Natural killer cell treated with Interleukin-12 subunit alpha and Interleukin-12 subunit beta and Interleukin-15 and Interleukin-18, amount 100 ng/mL, for 72 hours (primary cell): ENCODE data around the gene ADISSP. TPM values are rescaled to one million over a fixed set of nuclear protein-coding genes. Genes with fewer than 3 reads are reported as not detected.

ENCODE experiments used
- ATAC-seq, 2 donors: fragments of 150-1000 bp; cut with Tn5 transposase in 1 of 2; sonication (Bioruptor Pico), chemical (Tn5 transposase) in 1 of 2; 2 replicates each; pipeline ENCODE4 v1.10.0; 2021
- DNase-seq: peaks from one replicate; pipeline ENCODE4 v3.0.0; 2022; ENCODE audit warnings: low spot score
- H3K27ac Mint-ChIP-seq, 2 donors: 1 replicate in 1 of 2; 2 replicates in 1 of 2; pipeline ENCODE4 v1.8.0; 2022; ENCODE audit warnings: mixed read lengths in 2 of 2, mild to moderate bottlenecking in 1 of 2, moderate library complexity in 1 of 2
- H3K27me3 Mint-ChIP-seq, 2 donors: 1 replicate in 1 of 2; 2 replicates in 1 of 2; pipeline ENCODE4 v1.8.0; 2022; ENCODE audit warnings: mixed read lengths in 2 of 2
- H3K36me3 Mint-ChIP-seq: one replicate; pipeline ENCODE4 v1.8.0; 2022; ENCODE audit warnings: mixed read lengths
- H3K4me1 Mint-ChIP-seq, 2 donors: 1 replicate in 1 of 2; 2 replicates in 1 of 2; pipeline ENCODE4 v1.8.0; 2022; ENCODE audit warnings: low read depth in 2 of 2, mixed read lengths in 2 of 2, mild to moderate bottlenecking in 1 of 2
- H3K4me3 Mint-ChIP-seq: one replicate; pipeline ENCODE4 v1.8.0; 2022; ENCODE audit warnings: mixed read lengths
- H3K9me3 Mint-ChIP-seq: 2 replicates; pipeline ENCODE4 v1.8.0; 2022; ENCODE audit warnings: mixed read lengths
- total RNA-seq, 2 donors: library from RNA; stranded (reverse); gene quantifications; one replicate each; pipeline ENCODE4 v1.2.3, GENCODE V29; 2022

Gene ADISSP
- total RNA-seq, 2 donors from 2014 or later: 29.5 to 89.2 TPM

- DNase-seq: no peak
- H3K4me3 Mint-ChIP-seq: no peak overlapping the region
Measured at GRCh38 chr20:3728354-3728753, 39.2 kb downstream of the ADISSP start.

GRCh38 chr20:3727401-3728021 is 40.0 kb downstream of the ADISSP start:
- ATAC-seq: no peak
- H3K27ac Mint-ChIP-seq: no peak overlapping the region
- no peaks in the 10 kb centered on the region for H3K36me3 Mint-ChIP-seq
- no peak for DNase-seq
- H3K4me1 Mint-ChIP-seq: no peaks in the 10 kb centered on the region
- H3K27me3 Mint-ChIP-seq: peaks cover 26 to 29% of the 10 kb centered on the region in 2 donors
- H3K4me3 Mint-ChIP-seq: no peak overlapping the region
- H3K9me3 Mint-ChIP-seq: no peaks in the 10 kb centered on the region

More at GRCh38 chr20:3728354-3728753, 39.2 kb downstream of the ADISSP start:
- Mint-ChIP-seq H3K9me3 (no peaks in the 10 kb centered on the region), H3K27me3 (peaks cover 32 to 34% of the 10 kb centered on the region in 2 donors), H3K4me1 (no peaks in the 10 kb centered on the region), H3K27ac (no peak overlapping the region), H3K36me3 (no peaks in the 10 kb centered on the region)
- ATAC-seq: no peak

GRCh38 chr20:3724356-3724755 is 43.2 kb downstream of the ADISSP start:
- no peaks in the 10 kb centered on the region for H3K4me1 Mint-ChIP-seq
- H3K27ac Mint-ChIP-seq: no peak overlapping the region
- H3K9me3 Mint-ChIP-seq: no peaks in the 10 kb centered on the region
- H3K27me3 Mint-ChIP-seq: peaks cover 30 to 43% of the 10 kb centered on the region in 2 donors
- no peaks in the 10 kb centered on the region for H3K36me3 Mint-ChIP-seq
- DNase-seq: no peak
- no peak for ATAC-seq
- no peak overlapping the region for H3K4me3 Mint-ChIP-seq

- no peaks in the 10 kb centered on the region for H3K4me1 Mint-ChIP-seq
- no peak overlapping the region for H3K4me3 Mint-ChIP-seq
- H3K9me3 Mint-ChIP-seq: no peaks in the 10 kb centered on the region
- H3K36me3 Mint-ChIP-seq: no peaks in the 10 kb centered on the region
- ATAC-seq (no peak), DNase-seq (no peak)
- H3K27me3 Mint-ChIP-seq: peaks cover 28 to 41% of the 10 kb centered on the region in 2 donors
- H3K27ac Mint-ChIP-seq: no peak overlapping the region
Measured at GRCh38 chr20:3723284-3723683, 44.3 kb downstream of the ADISSP start.

- H3K9me3 Mint-ChIP-seq: no peaks in the 10 kb centered on the region
- ATAC-seq: no peak
- H3K27me3 Mint-ChIP-seq: peaks cover 21 to 37% of the 10 kb centered on the region in 2 donors
- H3K36me3 Mint-ChIP-seq: no peaks in the 10 kb centered on the region
- H3K4me3 Mint-ChIP-seq: no peak overlapping the region
- H3K4me1 Mint-ChIP-seq: no peaks in the 10 kb centered on the region
- H3K27ac Mint-ChIP-seq: no peak overlapping the region
- no peak for DNase-seq
Measured at GRCh38 chr20:3721912-3722311, 45.6 kb downstream of the ADISSP start.

GRCh38 chr20:3720626-3721025 is 46.9 kb downstream of the ADISSP start:
- ATAC-seq (no peak), DNase-seq (no peak)
- H3K36me3 Mint-ChIP-seq: no peaks in the 10 kb centered on the region
- H3K4me1 Mint-ChIP-seq: no peaks in the 10 kb centered on the region
- no peak overlapping the region for H3K27ac Mint-ChIP-seq
- H3K27me3 Mint-ChIP-seq: peaks cover 18 to 34% of the 10 kb centered on the region in 2 donors
- H3K9me3 Mint-ChIP-seq: no peaks in the 10 kb centered on the region
- no peak overlapping the region for H3K4me3 Mint-ChIP-seq

- Mint-ChIP-seq H3K9me3 (no peaks in the 10 kb centered on the region), H3K27ac (no peak overlapping the region), H3K4me1 (no peaks in the 10 kb centered on the region), H3K4me3 (no peak overlapping the region), H3K27me3 (peaks cover 18 to 34% of the 10 kb centered on the region in 2 donors), H3K36me3 (no peaks in the 10 kb centered on the region)
- DNase-seq (no peak), ATAC-seq (no peak)
Measured at GRCh38 chr20:3720068-3720467, 47.5 kb downstream of the ADISSP start.

- no peak overlapping the region for H3K4me3 Mint-ChIP-seq
- no peak overlapping the region for H3K27ac Mint-ChIP-seq
- no peaks in the 10 kb centered on the region for H3K36me3 Mint-ChIP-seq
- H3K4me1 Mint-ChIP-seq: no peaks in the 10 kb centered on the region
- H3K9me3 Mint-ChIP-seq: no peaks in the 10 kb centered on the region
- H3K27me3 Mint-ChIP-seq: peaks cover 18 to 34% of the 10 kb centered on the region in 2 donors
- ATAC-seq (no peak), DNase-seq (no peak)
Measured at GRCh38 chr20:3719046-3719445, 48.5 kb downstream of the ADISSP start.

- ATAC-seq: peak; percentile 51 to 61
- H3K4me3 Mint-ChIP-seq: no peak overlapping the region
- peaks cover 18 to 33% of the 10 kb centered on the region in 2 donors for H3K27me3 Mint-ChIP-seq
- no peaks in the 10 kb centered on the region for H3K9me3 Mint-ChIP-seq
- H3K27ac Mint-ChIP-seq: no peak overlapping the region
- no peaks in the 10 kb centered on the region for H3K36me3 Mint-ChIP-seq
- H3K4me1 Mint-ChIP-seq: no peaks in the 10 kb centered on the region
- DNase-seq: no peak
Measured at GRCh38 chr20:3716195-3716834, 51.2 kb downstream of the ADISSP start.

GRCh38 chr20:3714092-3714491 is 53.5 kb downstream of the ADISSP start:
- H3K4me1 Mint-ChIP-seq: no peaks in the 10 kb centered on the region
- no peak overlapping the region for H3K27ac Mint-ChIP-seq
- ATAC-seq: no peak
- no peak overlapping the region for H3K4me3 Mint-ChIP-seq
- H3K36me3 Mint-ChIP-seq: no peaks in the 10 kb centered on the region
- H3K9me3 Mint-ChIP-seq: no peaks in the 10 kb centered on the region
- no peak for DNase-seq
- H3K27me3 Mint-ChIP-seq: peaks cover 11 to 21% of the 10 kb centered on the region in 2 donors

GRCh38 chr20:3712279-3712873 is 55.2 kb downstream of the ADISSP start, which contains the start of gene SIGLEC1:
Gene SIGLEC1 (minus strand): TSS chr20:3712600. CDS start chr20:3707128, 5,472 bp downstream.
- Mint-ChIP-seq H3K27ac (no peak within 1 kb of the TSS), H3K36me3 (no peaks in the 10 kb centered on the region), H3K4me1 (no peaks in the 10 kb centered on the region), H3K27me3 (peaks cover 10 to 15% of the 10 kb centered on the region in 2 donors), H3K4me3 (no peak within 1 kb of the TSS), H3K9me3 (no peaks in the 10 kb centered on the region)
- ATAC-seq (no peak), DNase-seq (no peak)

- no peak overlapping the region for H3K27ac Mint-ChIP-seq
- H3K4me3 Mint-ChIP-seq: no peak overlapping the region
- DNase-seq (no peak), ATAC-seq (no peak)
- no peaks in the 10 kb centered on the region for H3K4me1 Mint-ChIP-seq
- H3K36me3 Mint-ChIP-seq: no peaks in the 10 kb centered on the region
- H3K27me3 Mint-ChIP-seq: peaks cover 10 to 15% of the 10 kb centered on the region in 2 donors
- no peaks in the 10 kb centered on the region for H3K9me3 Mint-ChIP-seq
Measured at GRCh38 chr20:3711484-3711941, 56.0 kb downstream of the ADISSP start.

GRCh38 chr20:3710703-3711483 is 56.7 kb downstream of the ADISSP start:
- ATAC-seq (peak; percentile 51 to 67), DNase-seq (no peak)
- Mint-ChIP-seq H3K9me3 (no peaks in the 10 kb centered on the region), H3K36me3 (no peaks in the 10 kb centered on the region), H3K4me3 (no peak overlapping the region), H3K4me1 (no peaks in the 10 kb centered on the region), H3K27me3 (peaks cover 10 to 15% of the 10 kb centered on the region in 2 donors), H3K27ac (no peak overlapping the region)
